Transverse colon (tissue), 3 donors: Measurements from ENCODE around the gene HECTD4.

ENCODE experiments used
- CTCF ChIP-seq, 5 experiments: fragments of 200-600 bp in 3 of 5; fragments of 450-650 bp in 2 of 5; sonication (generic) in 3 of 5; IDR thresholded peaks; 1 replicate in 2 of 5; 2 replicates in 3 of 5; pipeline ENCODE4 v1.5.1; 2016 to 2017; ENCODE audit warnings: antibody characterized with exemption in 5 of 5, inconsistent platforms in 3 of 5, mild to moderate bottlenecking in 2 of 5, moderate library complexity in 1 of 5
- POLR2A ChIP-seq: fragments of 450-650 bp; IDR thresholded peaks from one replicate; pipeline ENCODE4 v1.6.1; 2016; ENCODE audit warnings: antibody characterized with exemption, mild to moderate bottlenecking, moderate library complexity

DNA sequence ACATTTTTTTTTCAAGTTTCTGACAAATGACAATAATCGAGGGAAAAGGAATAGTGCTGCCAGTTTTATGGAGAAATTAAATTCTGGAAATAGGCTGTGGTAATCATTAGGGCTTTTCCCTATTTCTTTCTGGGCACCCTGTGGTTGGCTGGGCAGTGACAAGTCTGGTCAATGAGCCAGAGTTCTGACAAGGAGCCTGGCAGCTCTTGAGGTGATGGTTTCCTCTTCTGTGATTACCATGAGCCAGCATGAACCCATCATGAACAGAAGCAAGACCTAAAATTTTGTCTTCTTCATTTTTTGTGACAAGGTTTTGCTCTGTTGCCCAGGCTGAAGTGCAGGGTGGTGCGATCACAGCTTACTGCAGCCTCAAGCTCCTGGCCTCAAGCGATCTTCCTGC, 141.1 kb downstream of the HECTD4 start:
- TF ChIP-seq CTCF (IDR thresholded peaks at IDR 0.05) (no peak), POLR2A (no peak)
